Amniotic stem cell (primary cell): ENCODE measurements around the gene NCOR2.

Source experiments
- DNase-seq: peaks from one replicate; lab custom pipeline; 2025; lab: John Stamatoyannopoulos, UW

Gene NCOR2

DNA sequence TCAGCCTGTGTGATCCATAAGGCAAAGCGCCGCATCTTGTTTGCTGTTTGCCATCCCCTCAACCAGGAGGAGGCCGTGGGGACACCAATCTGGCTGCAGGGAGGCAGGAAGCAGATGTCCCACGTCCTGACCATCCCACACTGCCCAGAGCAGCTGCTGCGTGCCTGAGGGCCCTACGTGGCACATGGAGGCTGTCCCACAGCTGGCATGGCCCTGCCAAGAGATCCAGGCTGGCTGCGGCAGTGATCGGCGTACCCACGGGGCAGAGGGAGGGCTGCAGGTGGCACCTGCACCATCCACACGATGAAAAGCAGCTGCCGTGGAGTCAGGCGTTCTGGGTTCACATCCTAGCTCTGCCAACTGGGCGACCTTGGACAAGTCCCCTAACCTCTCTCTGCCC, 42.0 kb downstream of the NCOR2 start:
- no peak for DNase-seq

DNA sequence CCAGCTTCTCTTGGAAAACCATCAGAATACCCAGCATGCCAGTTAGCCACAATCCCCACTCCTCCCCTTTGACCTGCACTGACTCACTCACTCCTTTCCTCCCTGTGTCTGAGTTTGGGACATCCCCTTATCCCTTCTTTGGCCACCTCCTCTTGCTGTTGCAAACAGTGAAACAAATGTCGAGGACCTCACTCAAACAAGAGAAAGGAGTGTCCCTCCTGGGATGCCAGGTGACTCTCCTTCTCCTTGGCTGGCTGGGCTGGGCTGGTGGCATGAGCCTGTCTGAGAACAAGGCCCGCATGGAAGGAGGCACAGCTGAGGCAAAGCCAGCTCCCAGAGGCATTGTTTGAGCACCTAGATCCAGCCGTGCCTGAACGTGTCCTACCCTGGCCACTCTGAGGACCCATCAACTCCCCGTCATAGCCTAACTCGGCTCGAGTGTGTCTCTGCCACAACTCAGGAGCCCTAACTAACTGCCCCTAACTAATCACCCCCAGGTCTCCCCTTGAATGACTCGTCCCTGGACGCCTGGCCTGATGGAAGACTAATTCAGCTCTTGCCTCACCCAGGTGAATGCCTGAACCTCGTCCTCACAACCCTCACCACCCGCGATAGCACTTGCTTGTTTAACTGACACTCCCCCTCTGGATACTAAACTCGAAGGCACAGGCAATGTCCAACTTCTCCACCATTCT, 43.0 kb downstream of the NCOR2 start:
- no peak for DNase-seq

DNA sequence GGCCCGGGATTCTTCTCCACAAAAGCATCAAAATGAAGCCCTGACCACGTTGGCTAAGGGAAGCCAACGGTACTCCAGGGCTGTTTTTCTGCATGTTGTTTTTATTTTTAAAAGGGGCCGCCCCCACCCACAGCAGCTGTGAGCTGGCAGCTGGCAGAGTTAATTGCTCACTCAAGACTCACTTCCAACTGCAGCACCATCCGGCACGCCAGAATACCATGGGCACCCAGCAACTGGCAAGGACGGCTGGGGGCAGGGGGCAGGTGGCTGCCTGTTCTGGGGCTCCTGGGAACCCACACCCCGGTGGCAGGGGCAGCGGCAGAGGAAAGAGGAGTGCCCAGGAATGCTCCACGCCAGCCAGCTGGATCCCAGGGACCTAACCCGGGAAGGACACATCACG, 44.3 kb downstream of the NCOR2 start:
- DNase-seq = no peak

DNA sequence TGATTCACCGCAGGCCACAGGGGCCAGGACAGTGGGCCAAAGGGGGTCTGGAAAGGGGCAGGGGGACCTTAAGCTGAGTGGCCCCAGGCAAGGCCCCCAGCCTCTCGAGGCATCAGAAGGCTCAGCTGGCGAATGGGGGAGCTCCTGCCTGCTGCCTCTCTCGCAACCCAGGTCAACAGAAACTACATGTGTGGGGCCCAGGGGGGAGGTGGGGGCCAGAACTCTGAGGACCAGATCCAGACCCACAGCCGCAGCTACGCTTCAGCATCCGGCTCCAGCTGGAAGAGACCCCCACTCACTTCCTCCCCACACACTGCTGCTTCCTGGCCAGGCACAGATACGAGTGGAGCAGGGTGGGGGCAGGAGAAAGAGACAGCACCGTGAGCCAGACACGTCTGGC, 46.5 kb downstream of the NCOR2 start:
- DNase-seq = no peak

DNA sequence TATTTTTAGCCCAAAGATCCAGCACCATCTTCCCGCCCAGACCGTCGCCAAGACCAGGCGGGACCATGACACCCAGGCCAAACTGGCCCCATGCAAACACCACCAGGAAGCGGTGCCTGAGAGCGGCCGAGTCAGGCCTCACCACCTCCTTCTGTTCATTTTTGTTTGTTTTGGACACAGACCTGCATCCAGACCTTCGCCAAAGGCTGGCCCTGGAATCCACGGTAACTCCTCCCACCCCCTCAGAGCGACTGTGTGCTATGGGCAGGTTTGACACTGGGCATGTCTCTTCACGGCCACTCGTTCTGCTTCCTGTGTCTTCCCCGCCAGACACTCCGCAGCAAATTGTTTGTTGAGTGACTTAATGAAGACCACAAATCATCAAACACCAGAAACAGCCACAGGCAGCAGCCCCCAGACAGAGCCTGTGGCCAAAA, 47.1 kb downstream of the NCOR2 start:
- no peak for DNase-seq

DNA sequence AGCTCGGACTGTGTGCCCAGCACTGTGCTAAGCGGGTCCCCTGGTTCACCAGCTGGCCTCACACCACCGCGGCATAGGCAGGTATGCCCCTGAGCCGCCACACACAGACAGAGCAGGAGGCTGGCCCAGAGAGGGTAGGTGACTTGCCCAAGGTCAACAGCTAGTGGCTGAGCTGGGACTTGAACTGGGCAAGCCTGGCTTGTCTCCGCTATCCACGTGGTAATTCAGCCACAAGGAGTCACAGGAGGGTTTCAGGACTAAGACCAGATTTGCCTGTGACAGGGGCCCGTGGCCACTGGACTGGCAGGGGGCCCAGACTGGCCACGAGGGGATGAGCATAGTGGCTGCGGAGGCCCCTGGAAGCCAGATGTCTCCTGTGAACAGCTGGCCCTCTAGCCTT, 47.7 kb downstream of the NCOR2 start:
- no peak for DNase-seq

DNA sequence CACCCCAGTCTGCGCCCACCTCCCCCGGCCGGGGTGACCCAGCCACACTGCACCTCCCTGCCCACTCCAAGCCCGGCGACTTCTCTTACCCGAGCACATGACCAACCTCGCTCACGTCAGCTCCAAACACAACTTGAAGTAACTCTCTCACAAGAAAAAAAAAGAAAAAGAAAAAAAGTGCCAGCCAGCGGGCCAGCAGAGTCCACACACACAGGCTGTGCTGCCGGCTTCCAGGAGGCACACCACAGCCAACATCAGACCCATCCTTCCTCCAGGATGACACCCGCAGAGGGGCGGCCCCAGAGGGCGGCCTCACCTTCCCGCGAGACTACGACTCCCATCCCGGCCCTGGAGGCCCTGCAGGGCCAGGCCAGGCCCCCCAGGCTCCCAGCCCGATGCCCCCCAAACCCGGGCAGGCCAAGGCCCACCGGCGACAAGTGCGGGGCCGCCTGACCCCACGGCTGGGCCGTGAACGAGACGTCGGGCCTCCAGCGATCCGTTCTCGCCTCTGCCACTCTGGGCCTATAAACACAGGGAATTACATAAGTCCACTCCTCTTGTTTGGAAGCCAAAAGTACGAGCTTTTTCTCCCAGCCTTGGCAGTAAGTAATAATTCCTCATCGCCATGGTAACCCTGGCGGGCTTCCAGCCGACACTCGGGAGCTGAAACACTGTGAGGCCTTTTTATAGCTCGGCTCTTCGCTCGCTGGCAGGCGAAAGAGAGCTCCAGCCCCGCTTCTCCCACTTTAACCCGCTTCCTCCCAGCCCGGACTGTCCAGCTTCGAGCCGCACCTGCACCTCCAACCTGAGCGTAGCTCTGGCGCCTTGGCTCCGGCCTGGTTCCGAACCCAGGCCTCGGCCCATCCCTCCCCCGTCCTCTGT, 49.1 kb downstream of the NCOR2 start:
- peak; percentile 91 for DNase-seq
